ENCODE data around the gene PARP15. TPM values are rescaled to one million over a fixed set of nuclear protein-coding genes. Genes with fewer than 3 reads are reported as not detected.
A peak's percentile ranks its signal among the peaks of the same experiment; 100 is the strongest.

PARP15 gene
- total RNA-seq (2022) (0.07 TPM in 1 of 2 replicates, not detected in the other), Bru-seq, nascent RNA (percentile 12 among the genes with signal in this experiment), BruChase-seq, experiment 1, labeled RNA remaining after a 2-hour chase (percentile 12 among the genes with signal in this experiment), BruChase-seq, experiment 2, labeled RNA remaining after a 6-hour chase (percentile 6 among the genes with signal in this experiment)
- long read RNA-seq = 0 reads

DNA sequence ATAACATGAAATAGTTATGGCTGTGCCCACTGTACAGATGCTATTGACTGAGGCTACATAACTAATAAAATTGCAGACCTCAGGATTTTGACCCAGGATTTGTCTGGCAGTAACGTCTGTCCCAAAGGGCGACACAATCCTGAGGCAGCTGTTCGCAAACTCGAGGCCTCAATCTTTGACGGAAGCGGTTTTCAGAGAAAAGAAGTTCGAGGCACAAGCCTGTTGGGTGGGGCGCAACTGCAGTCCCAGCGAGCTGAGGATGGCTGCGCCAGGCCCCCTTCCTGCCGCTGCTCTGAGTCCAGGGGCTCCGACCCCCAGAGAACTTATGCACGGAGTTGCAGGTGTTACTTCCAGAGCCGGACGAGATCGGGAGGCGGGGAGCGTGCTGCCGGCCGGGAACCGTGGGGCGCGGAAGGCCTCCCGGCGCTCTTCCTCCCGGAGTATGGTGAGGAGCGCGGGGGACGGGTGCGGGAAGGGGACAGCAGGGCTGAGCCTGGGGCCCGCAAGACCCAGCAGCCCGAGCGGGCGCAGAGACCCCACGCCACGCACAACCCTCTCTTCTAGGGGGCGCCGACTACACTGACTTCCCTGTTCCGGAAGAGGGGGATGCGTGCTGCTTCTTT is at the start of gene PARP15:
Gene PARP15 (plus strand): TSS at position 242 of the 623 bp plus-strand sequence. CDS start 18 bp downstream, at position 260.
- Mint-ChIP-seq H3K4me3 (ENCODE audit: unreplicated experiment) (no peak within 1 kb of the TSS), H3K4me1 (ENCODE audit: low read depth, unreplicated experiment) (peaks cover 6% of the 10 kb centered on the region), H3K27ac (ENCODE audit: unreplicated experiment) (no peak within 1 kb of the TSS), H3K9me3 (ENCODE audit: unreplicated experiment) (peaks cover 17% of the 10 kb centered on the region), H3K27me3 (ENCODE audit: insufficient read depth, unreplicated experiment) (no peaks in the 10 kb centered on the region), H3K36me3 (ENCODE audit: insufficient read depth, unreplicated experiment) (no peaks in the 10 kb centered on the region)
- intact Hi-C loops (cut with micrococcal nuclease; ENCODE audit: unreplicated experiment) = no loop called here
- Histone ChIP-seq H3K4me3 (ENCODE audit: low read depth, low read length) (no peak within 1 kb of the TSS), H3K27me3 (replicated peaks; ENCODE audit: control insufficient read depth, insufficient read depth, low read length) (no peaks in the 10 kb centered on the region), H3K4me1 (no peaks in the 10 kb centered on the region), H3K36me3 (ENCODE audit: control insufficient read depth, insufficient read depth, low read length) (no peaks in the 10 kb centered on the region), H3K9me3 (peaks cover 14% of the 10 kb centered on the region)
- DNase-seq = no peak
- ChIA-PET CTCF (no interaction called here), POLR2A (no interaction called here)
- no TSS peak for BruUV-seq (replicated peaks)
- TF ChIP-seq, protein P1, sequence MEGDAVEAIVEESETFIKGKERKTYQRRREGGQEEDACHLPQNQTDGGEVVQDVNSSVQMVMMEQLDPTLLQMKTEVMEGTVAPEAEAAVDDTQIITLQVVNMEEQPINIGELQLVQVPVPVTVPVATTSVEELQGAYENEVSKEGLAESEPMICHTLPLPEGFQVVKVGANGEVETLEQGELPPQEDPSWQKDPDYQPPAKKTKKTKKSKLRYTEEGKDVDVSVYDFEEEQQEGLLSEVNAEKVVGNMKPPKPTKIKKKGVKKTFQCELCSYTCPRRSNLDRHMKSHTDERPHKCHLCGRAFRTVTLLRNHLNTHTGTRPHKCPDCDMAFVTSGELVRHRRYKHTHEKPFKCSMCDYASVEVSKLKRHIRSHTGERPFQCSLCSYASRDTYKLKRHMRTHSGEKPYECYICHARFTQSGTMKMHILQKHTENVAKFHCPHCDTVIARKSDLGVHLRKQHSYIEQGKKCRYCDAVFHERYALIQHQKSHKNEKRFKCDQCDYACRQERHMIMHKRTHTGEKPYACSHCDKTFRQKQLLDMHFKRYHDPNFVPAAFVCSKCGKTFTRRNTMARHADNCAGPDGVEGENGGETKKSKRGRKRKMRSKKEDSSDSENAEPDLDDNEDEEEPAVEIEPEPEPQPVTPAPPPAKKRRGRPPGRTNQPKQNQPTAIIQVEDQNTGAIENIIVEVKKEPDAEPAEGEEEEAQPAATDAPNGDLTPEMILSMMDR (IDR thresholded peaks at IDR 0.05; ENCODE audit: insufficient read depth in 1 of 2, low read depth in 1 of 2, low read length in 1 of 2, severe bottlenecking in 1 of 2, unreplicated experiment in 1 of 2) = no peak

DNA sequence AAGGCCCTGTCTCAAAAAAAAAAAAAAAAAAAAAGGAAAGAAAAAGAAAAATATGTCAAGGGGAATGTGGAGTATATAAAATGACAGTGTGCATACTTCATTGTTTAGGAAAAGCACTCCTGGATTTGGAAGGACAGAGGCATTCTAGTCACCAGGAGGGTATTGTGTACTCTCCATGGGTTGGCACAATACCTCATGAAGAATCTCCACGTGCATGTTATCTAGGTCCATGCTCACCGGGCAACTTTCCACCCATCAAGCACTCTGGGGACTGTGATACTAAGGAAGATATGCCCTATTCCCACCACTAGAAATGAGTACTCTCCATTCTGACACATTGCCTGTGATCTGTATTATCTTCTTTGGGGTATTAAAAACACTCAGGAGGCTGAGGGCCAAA is 47.3 kb upstream of the PARP15 start:
- Mint-ChIP-seq H3K27me3 (ENCODE audit: insufficient read depth, unreplicated experiment) (no peaks in the 10 kb centered on the region), H3K36me3 (ENCODE audit: insufficient read depth, unreplicated experiment) (peaks cover 14% of the 10 kb centered on the region), H3K9me3 (ENCODE audit: unreplicated experiment) (no peaks in the 10 kb centered on the region), H3K27ac (ENCODE audit: unreplicated experiment) (no peak overlapping the region), H3K4me1 (ENCODE audit: low read depth, unreplicated experiment) (no peaks in the 10 kb centered on the region), H3K4me3 (ENCODE audit: unreplicated experiment) (no peak overlapping the region)
- H3K4me1 ChIP-seq = no peaks in the 10 kb centered on the region; the same call in 1 of the 2 replicates
- BruUV-seq (replicated peaks) = no TSS peak
- CTCF ChIA-PET = no interaction called here
- no peaks in the 10 kb centered on the region for H3K27me3 ChIP-seq (replicated peaks; ENCODE audit: control insufficient read depth, insufficient read depth, low read length)
- no peak for DNase-seq
- POLR2A ChIA-PET = no interaction called here
- TF ChIP-seq, protein P1 (IDR thresholded peaks at IDR 0.05; ENCODE audit: insufficient read depth in 1 of 2, low read depth in 1 of 2, low read length in 1 of 2, severe bottlenecking in 1 of 2, unreplicated experiment in 1 of 2) = no peak
- no peaks in the 10 kb centered on the region for H3K9me3 ChIP-seq
- H3K36me3 ChIP-seq (ENCODE audit: control insufficient read depth, insufficient read depth, low read length) = no peaks in the 10 kb centered on the region; the same call in 1 of the 2 replicates
- no peak overlapping the region for H3K4me3 ChIP-seq (ENCODE audit: low read depth, low read length)
- intact Hi-C loops (cut with micrococcal nuclease; ENCODE audit: unreplicated experiment) = no loop called here

DNA sequence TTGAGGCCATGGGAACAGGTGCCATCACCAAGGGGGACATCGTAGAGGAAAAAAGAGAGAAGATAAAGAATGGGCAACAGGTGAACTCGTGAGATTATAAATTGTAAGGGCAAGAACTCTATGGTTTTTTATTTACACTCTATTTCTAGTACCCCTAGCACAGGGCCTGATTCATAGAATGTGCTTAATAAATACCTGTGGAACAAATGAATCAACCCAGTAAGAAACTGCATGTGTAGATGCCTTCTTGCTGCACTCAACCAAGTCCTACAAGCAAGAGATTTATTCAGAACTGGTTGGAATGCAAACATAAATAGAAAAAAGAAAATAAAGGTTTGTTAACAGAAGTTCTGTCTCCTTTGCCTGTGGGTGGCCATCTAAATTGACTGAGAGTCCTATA is 44.0 kb upstream of the PARP15 start:
- H3K36me3 Mint-ChIP-seq (ENCODE audit: insufficient read depth, unreplicated experiment) = peaks cover 14% of the 10 kb centered on the region
- Histone ChIP-seq H3K4me3 (ENCODE audit: low read depth, low read length) (no peak overlapping the region), H3K9me3 (no peaks in the 10 kb centered on the region), H3K27me3 (replicated peaks; ENCODE audit: control insufficient read depth, insufficient read depth, low read length) (no peaks in the 10 kb centered on the region), H3K4me1 (no peaks in the 10 kb centered on the region; the same call in 1 of the 2 replicates), H3K36me3 (ENCODE audit: control insufficient read depth, insufficient read depth, low read length) (no peaks in the 10 kb centered on the region; the same call in 1 of the 2 replicates)
- intact Hi-C loops (cut with micrococcal nuclease; ENCODE audit: unreplicated experiment) = no loop called here
- TF ChIP-seq, protein P1 (IDR thresholded peaks at IDR 0.05; ENCODE audit: insufficient read depth in 1 of 2, low read depth in 1 of 2, low read length in 1 of 2, severe bottlenecking in 1 of 2, unreplicated experiment in 1 of 2) = no peak
- H3K27ac Mint-ChIP-seq (ENCODE audit: unreplicated experiment) = no peak overlapping the region
- H3K27me3 Mint-ChIP-seq (ENCODE audit: insufficient read depth, unreplicated experiment) = no peaks in the 10 kb centered on the region
- no TSS peak for BruUV-seq (replicated peaks)
- H3K4me3 Mint-ChIP-seq (ENCODE audit: unreplicated experiment) = no peak overlapping the region
- CTCF ChIA-PET = no interaction called here
- H3K9me3 Mint-ChIP-seq (ENCODE audit: unreplicated experiment) = no peaks in the 10 kb centered on the region
- POLR2A ChIA-PET = no interaction called here
- no peaks in the 10 kb centered on the region for H3K4me1 Mint-ChIP-seq (ENCODE audit: low read depth, unreplicated experiment)
- no peak for DNase-seq
